NOMO-1 treated with DMSO at 0.1 percent for 48 hours (cell line): ENCODE measurements around the gene SKAP1.

Source experiments
- DNase-seq: peaks from one replicate; lab custom pipeline; 2025; ENCODE audit not compliant: unreplicated experiment; lab: John Stamatoyannopoulos, UW

Gene SKAP1

GRCh38 chr17:48330421-48330820, 99.6 kb downstream of the SKAP1 start:
- DNase-seq, result no peak

- DNase-seq, result no peak
Observed at GRCh38 chr17:48328457-48328856, 101.6 kb downstream of the SKAP1 start.

GRCh38 chr17:48326310-48326709, 103.7 kb downstream of the SKAP1 start:
- no peak for DNase-seq

- DNase-seq, result no peak
Observed at GRCh38 chr17:48322060-48322459, 108.0 kb downstream of the SKAP1 start.

- no peak for DNase-seq
Observed at GRCh38 chr17:48317732-48318131, 112.3 kb downstream of the SKAP1 start.

GRCh38 chr17:48314716-48315115, 115.3 kb downstream of the SKAP1 start:
- DNase-seq, result no peak

GRCh38 chr17:48313096-48313755, 116.8 kb downstream of the SKAP1 start:
- peak; percentile 10 for DNase-seq

- no peak for DNase-seq
Observed at GRCh38 chr17:48311324-48311723, 118.7 kb downstream of the SKAP1 start.

GRCh38 chr17:48310748-48311213, 119.2 kb downstream of the SKAP1 start:
- no peak for DNase-seq

- no peak for DNase-seq
Observed at GRCh38 chr17:48308581-48308980, 121.4 kb downstream of the SKAP1 start.

GRCh38 chr17:48307814-48308411, 122.1 kb downstream of the SKAP1 start:
- peak; percentile 34 for DNase-seq

- DNase-seq, result no peak
Observed at GRCh38 chr17:48307255-48307654, 122.8 kb downstream of the SKAP1 start.

- DNase-seq, result no peak
Observed at GRCh38 chr17:48301002-48301401, 129.0 kb downstream of the SKAP1 start.

- no peak for DNase-seq
Observed at GRCh38 chr17:48299760-48300159, 130.3 kb downstream of the SKAP1 start.

GRCh38 chr17:48297825-48298224, 132.2 kb downstream of the SKAP1 start:
- DNase-seq, result no peak

- DNase-seq, result no peak
Observed at GRCh38 chr17:48296453-48296852, 133.6 kb downstream of the SKAP1 start.

GRCh38 chr17:48295362-48296288, 134.4 kb downstream of the SKAP1 start:
- DNase-seq, result peak; percentile 79

GRCh38 chr17:48294806-48295361, 135.1 kb downstream of the SKAP1 start:
- no peak for DNase-seq

GRCh38 chr17:48294020-48294805, 135.8 kb downstream of the SKAP1 start:
- no peak for DNase-seq

GRCh38 chr17:48293319-48294019, 136.5 kb downstream of the SKAP1 start:
- no peak for DNase-seq
